ENCODE data around the gene PHPT1.
"Not testable (repeated sequence)": the region's sequence is repeated elsewhere in the genome, so short reads cannot be mapped to it uniquely, and the experiment has no call there.

The PHPT1 gene

DNA sequence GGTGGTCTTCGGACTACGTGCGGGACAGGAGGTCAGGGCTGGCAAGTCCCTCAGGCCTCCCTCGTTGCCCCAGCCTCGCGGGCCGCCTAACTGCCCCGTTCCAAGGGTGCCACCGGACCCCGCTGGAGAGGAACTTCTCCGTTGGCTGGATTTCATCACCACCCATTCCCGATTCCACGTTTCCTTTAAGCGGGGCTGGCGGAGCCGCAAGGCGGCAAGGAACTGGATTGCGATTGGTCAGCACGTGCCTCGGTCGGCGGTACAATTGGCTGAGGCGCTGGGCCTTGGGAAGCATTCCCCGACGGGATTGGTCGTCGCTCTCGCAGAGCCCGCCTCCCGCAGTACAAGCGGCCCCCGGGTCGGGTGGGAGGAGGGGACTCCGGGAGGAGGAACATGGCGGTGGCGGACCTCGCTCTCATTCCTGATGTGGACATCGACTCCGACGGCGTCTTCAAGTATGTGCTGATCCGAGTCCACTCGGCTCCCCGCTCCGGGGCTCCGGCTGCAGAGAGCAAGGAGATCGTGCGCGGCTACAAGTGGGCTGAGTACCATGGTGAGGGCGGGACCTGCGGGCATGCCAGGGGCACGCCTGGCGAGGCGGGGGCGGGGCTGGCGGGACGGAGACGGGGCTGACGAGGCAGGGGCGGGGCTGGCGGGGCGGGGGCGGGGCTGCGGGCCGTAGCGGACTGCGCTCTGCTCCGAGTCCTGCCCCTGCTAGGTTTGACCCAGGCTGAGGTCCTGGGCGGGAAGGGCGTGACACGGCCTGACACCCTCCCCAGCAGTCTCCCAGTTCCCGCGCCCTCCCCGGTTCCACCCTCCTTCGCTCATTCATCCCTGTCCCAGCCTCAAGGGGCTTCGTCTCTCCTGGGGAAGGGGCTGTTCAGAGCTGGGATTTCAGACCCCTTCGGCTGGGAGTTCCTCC lies at the start of gene PHPT1:
Gene PHPT1 (plus strand): TSS at position 372 of the 922 bp plus-strand sequence. CDS start 22 bp downstream, at position 394.
- peak within 1 kb of the TSS; percentile 41 for H3K4me3 ChIP-seq (ENCODE audit: low read length)
- no peaks in the 10 kb centered on the region for H3K9me3 ChIP-seq (ENCODE audit: control insufficient read depth, low read length)
- H3K4me1 ChIP-seq (ENCODE audit: control insufficient read depth, insufficient read depth, low read length) = peaks cover 28% of the 10 kb centered on the region
- peaks cover 28% of the 10 kb centered on the region for H3K27me3 ChIP-seq (ENCODE audit: control insufficient read depth, insufficient read depth, low read length)
- peak within 1 kb of the TSS; percentile 62 for H3K9ac ChIP-seq (ENCODE audit: low read length)
- no peaks in the 10 kb centered on the region for H3K36me3 ChIP-seq (ENCODE audit: control insufficient read depth, insufficient read depth, low read length)

DNA sequence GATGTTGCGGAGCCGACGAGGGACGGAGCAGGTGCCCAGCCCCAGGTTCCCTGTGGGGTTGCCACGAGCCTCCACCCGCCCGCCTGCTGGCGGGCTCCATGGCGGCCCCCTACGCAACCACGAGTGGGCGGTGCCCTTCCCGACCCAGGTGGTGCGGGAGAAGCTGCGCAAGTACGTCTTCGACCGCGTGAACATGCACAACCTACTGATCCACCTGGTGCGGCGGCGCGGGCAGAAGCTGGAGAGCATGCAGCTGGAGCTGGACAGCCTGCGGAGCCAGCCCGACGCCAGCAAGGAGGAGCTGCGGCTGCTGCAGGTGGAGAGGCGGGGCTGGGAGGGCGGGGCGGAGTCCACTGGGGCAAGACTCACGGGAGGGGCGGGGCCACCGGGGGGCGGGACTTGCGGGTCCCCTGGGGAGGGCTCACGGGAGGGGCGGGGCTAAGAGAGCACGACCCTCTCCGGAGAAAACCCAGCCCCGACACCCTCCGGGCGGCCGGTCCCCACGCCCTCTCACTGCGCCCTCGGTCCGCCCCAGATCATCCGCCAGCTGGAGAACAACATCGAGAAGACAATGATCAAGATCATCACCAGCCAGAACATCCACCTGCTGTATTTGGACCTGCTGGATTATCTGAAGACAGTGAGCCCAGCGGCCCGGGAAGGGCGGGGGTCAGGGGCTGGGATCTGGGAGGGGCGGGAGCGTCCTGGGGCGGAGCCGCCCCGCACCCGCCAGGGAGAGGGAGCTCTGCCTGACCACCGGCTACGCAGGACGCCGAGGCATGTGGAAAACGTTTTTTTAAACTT lies 49.2 kb upstream of the PHPT1 start:
- H3K27me3 ChIP-seq (ENCODE audit: control insufficient read depth, insufficient read depth, low read length) = peaks cover 24% of the 10 kb centered on the region

DNA sequence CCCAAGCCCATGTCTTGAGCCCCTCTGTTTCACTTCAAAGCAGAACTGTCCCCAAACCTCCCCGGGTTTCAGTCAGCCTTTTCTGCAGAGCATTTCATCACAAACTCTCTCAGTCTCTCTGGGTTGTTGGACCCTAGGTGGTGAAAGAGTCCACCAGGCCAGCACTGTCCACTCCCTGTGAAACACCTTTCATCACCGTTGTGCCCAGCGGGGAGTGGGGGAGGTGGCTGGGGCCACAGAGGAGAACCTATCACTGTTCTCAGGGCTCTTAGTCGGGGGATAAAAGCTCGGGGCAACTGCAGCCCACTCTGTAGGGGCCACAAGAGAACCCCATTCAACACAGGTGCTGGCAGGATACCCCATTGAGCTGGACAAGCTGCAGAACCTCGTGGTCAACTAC lies 46.9 kb upstream of the PHPT1 start:
- Histone ChIP-seq H3K9ac (ENCODE audit: low read length) (no peak overlapping the region), H3K4me1 (ENCODE audit: control insufficient read depth, insufficient read depth, low read length) (peaks cover 34% of the 10 kb centered on the region), H3K4me3 (ENCODE audit: low read length) (no peak overlapping the region), H3K36me3 (ENCODE audit: control insufficient read depth, insufficient read depth, low read length) (no peaks in the 10 kb centered on the region), H3K27me3 (ENCODE audit: control insufficient read depth, insufficient read depth, low read length) (peaks cover 18% of the 10 kb centered on the region), H3K9me3 (ENCODE audit: control insufficient read depth, low read length) (no peaks in the 10 kb centered on the region)

More for the DNA sequence above, 49.2 kb upstream of the PHPT1 start:
- H3K4me1 ChIP-seq (ENCODE audit: control insufficient read depth, insufficient read depth, low read length) = peaks cover 37% of the 10 kb centered on the region
- no peaks in the 10 kb centered on the region for H3K36me3 ChIP-seq (ENCODE audit: control insufficient read depth, insufficient read depth, low read length)
- peak overlapping the region; percentile 63 for H3K9ac ChIP-seq (ENCODE audit: low read length)
- no peaks in the 10 kb centered on the region for H3K9me3 ChIP-seq (ENCODE audit: control insufficient read depth, low read length)
- peak overlapping the region; percentile 46 for H3K4me3 ChIP-seq (ENCODE audit: low read length)

- H3K4me3 ChIP-seq (ENCODE audit: low read length); H3K9me3 ChIP-seq (ENCODE audit: control insufficient read depth, low read length); H3K9ac ChIP-seq (ENCODE audit: low read length); H3K36me3 ChIP-seq (ENCODE audit: control insufficient read depth, insufficient read depth, low read length): not testable (repeated sequence)
- H3K4me1 ChIP-seq (ENCODE audit: control insufficient read depth, insufficient read depth, low read length) = peaks cover 34% of the 10 kb centered on the region
- H3K27me3 ChIP-seq (ENCODE audit: control insufficient read depth, insufficient read depth, low read length) = peaks cover 18% of the 10 kb centered on the region
These were observed 46.1 kb upstream of the PHPT1 start for GRCh38 chr9:136803009-136803550.

DNA sequence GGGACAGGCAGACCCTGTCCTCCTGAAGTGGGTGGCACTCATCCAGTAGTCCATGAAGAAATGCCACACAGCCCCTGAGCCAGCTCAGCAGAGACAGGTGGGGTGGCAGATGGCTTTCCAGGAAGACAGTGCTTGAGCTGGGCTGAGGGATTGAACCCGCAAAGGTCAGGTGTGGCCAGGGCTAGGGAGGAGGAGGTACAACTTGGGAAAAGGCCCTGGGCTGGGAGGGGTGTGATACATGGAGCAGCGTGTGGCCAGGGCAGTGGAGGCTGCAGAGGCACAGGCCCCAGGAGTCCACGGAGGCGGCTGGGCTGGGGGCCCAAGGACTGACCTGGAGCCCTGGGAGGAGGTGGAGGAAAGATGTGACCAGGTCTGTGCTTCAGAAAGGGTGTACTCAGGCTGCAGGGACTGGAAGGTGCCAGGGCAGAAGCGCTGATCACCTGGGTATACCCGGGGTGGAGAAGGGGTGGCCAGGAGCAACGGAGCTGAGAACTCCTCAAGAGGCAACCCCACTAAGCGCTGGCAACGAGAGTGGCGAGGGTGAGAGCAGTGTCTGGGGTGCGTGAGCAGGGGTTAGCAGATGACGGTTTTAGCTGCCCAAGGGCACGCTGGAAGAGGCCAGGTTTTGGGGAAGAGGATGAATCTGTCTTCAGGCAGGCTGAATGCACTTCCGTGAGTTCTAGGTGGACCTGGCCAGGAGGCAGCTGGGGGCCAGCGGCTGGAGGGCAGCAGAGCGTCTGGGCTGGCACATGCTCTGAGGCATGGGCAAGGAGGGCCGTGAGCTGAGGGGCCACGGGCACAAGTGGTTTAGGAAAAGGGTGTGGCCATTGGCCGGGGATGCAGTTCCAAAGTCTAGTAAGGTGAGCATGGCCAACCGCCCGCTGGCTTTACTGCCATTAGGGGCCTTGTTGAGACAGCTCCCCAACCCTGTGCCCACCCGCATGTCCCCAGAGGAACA lies 45.4 kb upstream of the PHPT1 start:
- no peaks in the 10 kb centered on the region for H3K36me3 ChIP-seq (ENCODE audit: control insufficient read depth, insufficient read depth, low read length)
- no peaks in the 10 kb centered on the region for H3K9me3 ChIP-seq (ENCODE audit: control insufficient read depth, low read length)
- no peak overlapping the region for H3K9ac ChIP-seq (ENCODE audit: low read length)
- H3K27me3 ChIP-seq (ENCODE audit: control insufficient read depth, insufficient read depth, low read length) = peaks cover 13% of the 10 kb centered on the region
- H3K4me3 ChIP-seq (ENCODE audit: low read length) = no peak overlapping the region
- H3K4me1 ChIP-seq (ENCODE audit: control insufficient read depth, insufficient read depth, low read length) = peaks cover 27% of the 10 kb centered on the region

DNA sequence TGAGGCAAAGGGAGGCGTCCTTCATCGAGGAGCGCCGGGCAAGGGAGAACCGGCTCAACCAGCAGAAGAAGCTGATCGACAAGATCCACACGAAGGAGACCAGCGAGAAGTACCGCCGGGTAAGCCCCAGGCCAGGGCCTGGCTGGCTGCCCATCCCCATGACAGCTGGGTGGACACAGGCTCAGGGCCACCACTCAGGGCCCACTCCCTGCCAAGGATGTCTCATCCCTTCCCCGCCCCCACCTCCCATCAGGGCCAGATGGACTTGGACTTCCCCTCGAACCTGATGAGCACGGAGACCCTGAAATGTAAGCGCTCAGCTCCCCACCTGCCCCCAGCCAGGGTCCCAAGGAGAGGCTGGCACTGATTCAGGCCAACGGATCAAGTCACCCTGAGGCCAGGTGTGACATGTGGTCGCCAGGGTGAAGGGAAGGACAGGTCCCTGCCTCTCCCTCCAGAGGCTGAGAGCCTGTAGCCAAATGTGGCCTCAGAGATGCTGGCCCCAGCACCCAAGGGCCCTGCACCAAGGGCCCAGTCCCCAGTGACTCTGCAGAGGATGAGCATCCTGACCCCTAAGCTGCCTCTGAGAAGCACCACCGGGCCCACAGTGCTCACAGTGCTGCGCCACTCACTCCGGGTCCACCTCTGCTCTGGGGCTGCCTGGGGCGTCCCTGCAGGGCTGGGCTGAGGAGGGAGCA lies 44.6 kb upstream of the PHPT1 start:
- peaks cover 19% of the 10 kb centered on the region for H3K4me1 ChIP-seq (ENCODE audit: control insufficient read depth, insufficient read depth, low read length)

DNA sequence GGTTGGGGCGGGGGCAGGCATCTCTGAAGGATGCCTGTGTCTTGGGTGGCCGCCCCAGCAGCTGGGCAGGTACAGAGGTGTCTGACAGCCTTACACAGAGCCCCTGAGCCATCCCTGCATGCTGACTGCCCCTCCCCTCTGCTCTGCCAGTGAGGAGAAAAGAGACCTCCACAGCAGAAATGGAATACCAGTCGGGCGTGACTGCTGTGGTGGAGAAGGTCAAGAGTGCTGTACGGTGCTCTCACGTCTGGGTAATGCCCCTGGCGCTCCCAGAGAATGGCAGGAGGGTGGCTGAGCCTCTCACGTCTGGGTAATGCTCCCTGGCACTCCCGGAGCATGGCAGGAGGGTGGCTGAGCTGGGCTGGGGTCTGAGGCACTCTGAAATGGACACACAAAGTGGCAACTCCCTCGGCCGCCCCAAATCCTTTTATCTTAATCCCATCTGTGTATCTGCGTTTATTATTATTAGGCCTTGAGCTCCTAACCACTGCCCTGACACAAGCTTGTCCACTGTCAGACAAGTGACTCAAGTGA lies 43.9 kb upstream of the PHPT1 start:
- Histone ChIP-seq H3K9ac (ENCODE audit: low read length) (no peak overlapping the region), H3K9me3 (ENCODE audit: control insufficient read depth, low read length) (no peaks in the 10 kb centered on the region), H3K4me1 (ENCODE audit: control insufficient read depth, insufficient read depth, low read length) (peaks cover 19% of the 10 kb centered on the region), H3K4me3 (ENCODE audit: low read length) (no peak overlapping the region), H3K36me3 (ENCODE audit: control insufficient read depth, insufficient read depth, low read length) (no peaks in the 10 kb centered on the region), H3K27me3 (ENCODE audit: control insufficient read depth, insufficient read depth, low read length) (peaks cover 6% of the 10 kb centered on the region)

More for the DNA sequence above, 44.6 kb upstream of the PHPT1 start:
- Histone ChIP-seq H3K9ac (ENCODE audit: low read length) (no peak overlapping the region), H3K4me3 (ENCODE audit: low read length) (no peak overlapping the region), H3K36me3 (ENCODE audit: control insufficient read depth, insufficient read depth, low read length) (no peaks in the 10 kb centered on the region), H3K27me3 (ENCODE audit: control insufficient read depth, insufficient read depth, low read length) (peaks cover 6% of the 10 kb centered on the region), H3K9me3 (ENCODE audit: control insufficient read depth, low read length) (no peaks in the 10 kb centered on the region)

DNA sequence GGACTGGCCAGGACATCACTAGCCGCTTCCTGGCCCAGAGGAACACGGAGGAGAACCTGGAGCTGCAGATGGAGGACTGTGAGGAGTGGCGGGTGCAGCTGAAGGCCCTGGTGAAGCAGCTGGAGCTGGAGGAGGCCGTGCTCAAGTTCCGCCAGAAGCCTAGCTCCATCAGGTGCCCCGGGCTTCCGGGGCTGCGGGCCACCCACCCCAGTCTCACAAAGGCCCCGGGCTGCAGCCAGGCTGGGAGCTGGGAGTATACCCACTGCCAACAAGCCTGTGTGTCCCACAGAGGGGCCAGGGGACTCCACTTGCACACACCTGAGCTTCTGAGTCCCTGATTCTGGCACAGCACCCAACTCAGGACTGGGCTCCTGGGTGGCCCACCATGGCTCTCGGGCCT lies 43.1 kb upstream of the PHPT1 start:
- Histone ChIP-seq H3K36me3 (ENCODE audit: control insufficient read depth, insufficient read depth, low read length) (no peaks in the 10 kb centered on the region), H3K9me3 (ENCODE audit: control insufficient read depth, low read length) (no peaks in the 10 kb centered on the region), H3K9ac (ENCODE audit: low read length) (peak overlapping the region; percentile 71), H3K4me3 (ENCODE audit: low read length) (no peak overlapping the region), H3K27me3 (ENCODE audit: control insufficient read depth, insufficient read depth, low read length) (peaks cover 2% of the 10 kb centered on the region), H3K4me1 (ENCODE audit: control insufficient read depth, insufficient read depth, low read length) (peaks cover 11% of the 10 kb centered on the region)

GRCh38 chr9:136806631-136807201 lies 42.5 kb upstream of the PHPT1 start:
- Histone ChIP-seq H3K4me3 (ENCODE audit: low read length) (no peak overlapping the region), H3K9me3 (ENCODE audit: control insufficient read depth, low read length) (no peaks in the 10 kb centered on the region), H3K27me3 (ENCODE audit: control insufficient read depth, insufficient read depth, low read length) (peaks cover 2% of the 10 kb centered on the region), H3K36me3 (ENCODE audit: control insufficient read depth, insufficient read depth, low read length) (no peaks in the 10 kb centered on the region), H3K9ac (ENCODE audit: low read length) (peak overlapping the region; percentile 71), H3K4me1 (ENCODE audit: control insufficient read depth, insufficient read depth, low read length) (peaks cover 11% of the 10 kb centered on the region)

GRCh38 chr9:136807281-136808074 lies 41.7 kb upstream of the PHPT1 start, which contains the start of gene RABL6:
TSS of gene RABL6 (plus strand) at chr9:136807948. CDS start at chr9:136808197, 249 bp downstream.
- H3K27me3 ChIP-seq (ENCODE audit: control insufficient read depth, insufficient read depth, low read length) = peaks cover under 1% of the 10 kb centered on the region
- peak within 1 kb of the TSS; percentile 74 for H3K9ac ChIP-seq (ENCODE audit: low read length)
- H3K36me3 ChIP-seq (ENCODE audit: control insufficient read depth, insufficient read depth, low read length) = no peaks in the 10 kb centered on the region
- H3K4me3 ChIP-seq (ENCODE audit: low read length) = peak within 1 kb of the TSS; percentile 34
- H3K9me3 ChIP-seq (ENCODE audit: control insufficient read depth, low read length) = no peaks in the 10 kb centered on the region
- peaks cover 11% of the 10 kb centered on the region for H3K4me1 ChIP-seq (ENCODE audit: control insufficient read depth, insufficient read depth, low read length)
